Stimulated activated CD4-positive, alpha-beta T cell treated with anti-CD3 and anti-CD28 coated beads, TNF-alpha, amount 100 ng/mL, for 24 hours (primary cell): ENCODE data around the gene IGBP1.
"Not testable (repeated sequence)": the region's sequence is repeated elsewhere in the genome, so short reads cannot be mapped to it uniquely, and the experiment has no call there.

ENCODE experiments used
- DNase-seq, 3 experiments: peaks; one replicate each; pipeline ENCODE4 v3.0.0-alpha.2; 2020; ENCODE audit warnings: low read depth in 3 of 3

Gene IGBP1

DNA sequence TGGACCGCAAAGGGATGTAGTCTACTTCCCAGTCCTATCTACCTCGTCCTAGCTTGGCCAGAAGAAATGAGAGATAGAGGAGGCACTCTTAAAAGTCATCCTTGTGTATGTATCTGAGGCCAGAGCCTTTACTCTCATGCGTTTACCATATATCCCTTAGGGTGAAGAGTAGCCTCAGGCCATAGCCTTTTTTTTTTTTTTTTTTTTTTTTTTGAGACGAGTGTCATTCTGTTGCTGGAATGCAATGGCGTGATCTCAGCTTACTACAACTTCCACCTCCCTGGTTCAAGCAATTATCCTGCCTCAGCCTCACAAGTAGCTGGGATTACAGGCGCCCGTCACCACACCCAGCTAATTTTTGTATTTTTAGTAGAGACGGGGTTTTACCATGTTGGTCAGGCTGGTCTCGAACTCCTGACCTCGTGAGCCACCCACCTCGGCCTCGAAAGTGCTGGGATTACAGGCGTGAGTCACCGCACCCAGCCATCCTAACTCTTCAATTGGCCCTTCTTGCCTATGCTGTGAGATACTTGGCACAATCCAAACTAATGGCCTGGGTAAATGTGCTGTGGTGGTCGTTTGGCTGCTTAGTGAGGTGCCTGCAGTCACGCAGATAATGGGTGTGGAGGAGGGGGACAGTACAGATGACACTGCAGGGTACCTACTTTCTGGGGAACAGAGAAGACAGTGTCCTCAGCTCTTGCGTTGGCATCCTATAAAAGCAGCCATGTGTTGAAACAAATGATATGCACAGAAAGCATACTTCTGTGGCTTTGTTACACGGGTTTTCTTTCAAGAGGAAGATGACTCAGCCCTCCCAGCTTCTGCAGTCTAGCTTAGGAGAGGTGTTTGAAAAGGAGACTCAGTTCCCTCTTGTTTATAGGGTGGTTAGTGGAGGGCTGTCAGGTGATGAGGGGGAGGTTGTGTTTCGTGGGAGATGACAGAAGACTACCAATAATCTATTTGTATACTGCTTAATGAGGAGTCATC is 33.6 kb downstream of the IGBP1 start:
- no peak for DNase-seq

DNA sequence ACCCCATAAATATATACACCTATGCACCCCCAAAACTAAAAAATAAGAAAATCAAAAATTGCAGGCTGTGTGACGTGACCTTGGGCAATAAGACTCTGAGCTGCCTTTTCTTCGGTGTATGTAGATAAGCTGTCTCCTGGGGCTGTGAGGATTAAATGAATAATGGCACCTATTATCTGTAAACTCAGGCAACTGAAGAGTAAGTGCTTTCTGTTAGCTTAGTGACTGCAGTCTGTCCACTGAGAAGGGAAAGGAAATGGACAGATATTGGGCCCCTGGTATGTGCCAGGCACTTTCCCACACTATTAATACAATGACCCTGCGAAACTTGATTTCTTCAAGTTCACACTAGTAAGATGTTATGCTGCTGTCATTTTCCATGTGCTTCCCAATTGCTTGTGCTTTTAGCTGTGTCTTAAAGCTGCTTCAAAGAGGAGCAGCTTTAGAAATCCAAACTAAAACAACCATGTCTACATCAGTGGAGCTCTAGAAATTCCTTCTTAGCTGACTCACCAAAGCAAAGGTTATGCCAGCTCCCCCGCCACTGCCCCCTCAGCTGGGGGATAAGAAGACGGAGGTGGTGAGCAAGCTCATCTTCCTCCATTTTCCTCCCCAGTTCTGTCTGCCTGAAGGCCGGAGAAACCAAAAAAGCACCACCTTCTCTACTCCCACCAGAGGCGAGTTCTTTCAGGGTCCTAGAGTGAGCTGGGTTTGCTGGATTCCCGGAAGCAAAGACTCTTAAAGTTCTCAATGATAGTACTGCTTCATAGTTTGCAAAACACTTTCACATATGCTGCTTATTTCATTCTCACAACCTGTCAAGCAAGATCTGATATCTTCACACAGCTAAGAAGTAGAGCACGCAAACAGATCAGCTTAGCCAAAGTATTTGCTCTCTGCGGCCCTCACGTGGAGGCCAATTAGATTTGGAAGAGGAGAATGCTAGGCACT is 35.3 kb downstream of the IGBP1 start:
- DNase-seq, result no peak

DNA sequence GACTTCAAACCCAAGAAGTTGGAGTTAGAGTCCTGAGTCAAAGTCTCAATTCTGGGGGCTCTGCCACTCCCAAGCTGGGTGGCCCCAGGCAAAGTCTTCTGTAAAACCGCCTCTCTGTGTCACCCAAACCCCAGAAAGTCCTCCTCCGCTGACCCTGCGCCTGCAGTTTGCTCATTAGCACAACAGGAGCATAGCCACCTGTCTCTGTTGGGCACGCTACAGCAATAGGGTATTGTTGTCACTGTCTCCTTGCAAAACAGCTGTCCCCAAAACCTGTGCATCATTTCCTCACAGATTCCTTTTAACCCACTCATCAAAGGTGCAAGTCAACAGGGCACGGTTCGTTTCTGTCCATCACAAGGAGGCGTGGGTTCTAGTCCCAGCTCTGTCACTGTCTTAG is 36.0 kb downstream of the IGBP1 start:
- no peak for DNase-seq

DNA sequence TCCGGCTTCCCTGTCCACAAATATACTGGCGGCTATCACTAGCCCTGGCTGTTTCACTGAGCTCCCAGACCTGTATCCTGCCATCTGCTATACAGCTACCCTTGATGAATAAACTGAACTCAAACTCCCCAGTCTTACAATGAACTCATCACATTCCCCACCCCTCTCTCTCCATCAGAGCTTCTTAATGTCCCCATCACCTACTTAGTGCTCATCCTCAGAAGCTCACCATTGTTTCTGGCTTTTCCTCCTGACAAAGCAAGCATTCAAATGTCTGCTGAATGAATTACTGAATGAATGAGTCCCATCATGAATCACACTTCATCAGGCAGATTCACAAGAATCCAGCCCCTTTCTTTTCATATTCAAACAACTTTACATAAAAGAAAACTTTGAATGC is 38.4 kb downstream of the IGBP1 start:
- DNase-seq, result no peak

DNA sequence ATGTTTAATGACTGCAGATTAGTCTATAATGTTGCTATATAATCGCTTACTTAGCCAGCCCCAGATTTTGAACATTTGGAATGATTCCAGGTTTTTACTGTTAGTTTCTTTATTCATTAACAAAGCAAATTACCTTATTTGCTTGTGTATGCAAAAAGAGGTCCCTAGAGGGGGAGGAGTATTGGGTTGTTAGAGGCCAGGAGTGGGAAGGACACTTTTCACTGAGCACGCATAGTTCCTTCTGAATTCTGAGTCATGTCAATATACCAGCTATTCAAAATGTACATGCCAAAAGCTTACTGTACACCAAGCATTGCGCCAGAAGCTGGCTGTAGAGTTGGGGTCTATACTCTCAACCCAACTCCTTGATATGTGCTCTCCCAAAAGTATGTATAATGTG is 39.0 kb downstream of the IGBP1 start:
- DNase-seq, result no peak

DNA sequence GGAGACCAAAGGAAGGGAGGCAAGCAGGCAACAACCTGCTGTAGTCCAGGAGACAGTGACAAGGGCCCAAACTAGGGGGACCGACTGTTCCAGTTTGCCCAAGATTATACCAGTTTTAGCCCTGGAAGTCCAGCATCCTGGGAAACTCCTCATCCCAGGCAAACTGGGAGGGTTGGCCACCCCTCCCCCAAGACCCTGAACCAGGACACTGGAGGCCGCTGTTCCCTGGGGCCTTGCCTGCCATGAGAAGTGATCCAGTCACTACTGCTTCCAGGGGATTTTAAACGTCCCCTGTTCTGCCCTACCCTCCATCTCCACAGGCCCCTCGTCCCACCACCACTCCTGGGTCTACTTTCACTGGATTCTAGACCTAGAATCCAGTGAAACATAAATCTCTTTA is 39.7 kb downstream of the IGBP1 start:
- no peak for DNase-seq

DNA sequence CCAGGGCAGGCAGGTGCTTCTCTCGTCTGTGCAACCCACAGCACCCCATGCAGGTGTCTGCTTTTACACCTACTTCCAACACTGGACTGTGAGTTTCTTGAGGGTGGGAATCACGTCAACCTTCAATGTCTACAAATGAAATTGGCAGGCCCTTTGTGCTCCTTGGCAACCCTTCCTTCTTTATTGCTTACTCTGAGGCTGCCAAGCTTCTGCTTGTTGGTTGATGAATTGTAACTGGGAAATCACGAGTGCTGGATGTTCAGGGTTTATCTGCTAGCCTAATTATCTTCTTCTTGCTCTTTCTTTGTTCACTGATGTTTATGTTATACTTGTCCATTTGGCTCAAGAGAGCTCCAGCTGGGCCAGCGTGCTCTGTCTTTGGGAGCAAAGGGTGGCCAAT is 41.5 kb downstream of the IGBP1 start:
- DNase-seq, result no peak

DNA sequence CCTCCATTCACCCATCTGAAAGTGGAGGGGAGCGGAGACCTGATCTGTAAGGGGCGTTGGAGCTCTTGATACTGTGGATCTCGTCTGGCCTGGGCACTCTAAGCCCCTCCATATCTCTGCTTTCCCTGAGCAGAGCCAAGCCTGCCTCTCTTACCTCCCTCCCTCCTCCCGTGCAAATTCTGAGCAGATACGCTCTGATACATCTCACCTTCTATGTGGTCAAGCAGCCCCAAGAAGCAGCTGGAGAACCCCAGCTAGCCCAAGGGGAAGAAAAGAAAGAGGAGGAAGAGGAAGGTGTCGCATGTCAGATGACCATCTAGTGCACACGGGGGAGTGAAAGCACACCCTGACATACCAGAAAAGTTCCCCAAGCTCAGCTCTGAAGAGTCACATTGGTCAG is 42.1 kb downstream of the IGBP1 start:
- no peak for DNase-seq

DNA sequence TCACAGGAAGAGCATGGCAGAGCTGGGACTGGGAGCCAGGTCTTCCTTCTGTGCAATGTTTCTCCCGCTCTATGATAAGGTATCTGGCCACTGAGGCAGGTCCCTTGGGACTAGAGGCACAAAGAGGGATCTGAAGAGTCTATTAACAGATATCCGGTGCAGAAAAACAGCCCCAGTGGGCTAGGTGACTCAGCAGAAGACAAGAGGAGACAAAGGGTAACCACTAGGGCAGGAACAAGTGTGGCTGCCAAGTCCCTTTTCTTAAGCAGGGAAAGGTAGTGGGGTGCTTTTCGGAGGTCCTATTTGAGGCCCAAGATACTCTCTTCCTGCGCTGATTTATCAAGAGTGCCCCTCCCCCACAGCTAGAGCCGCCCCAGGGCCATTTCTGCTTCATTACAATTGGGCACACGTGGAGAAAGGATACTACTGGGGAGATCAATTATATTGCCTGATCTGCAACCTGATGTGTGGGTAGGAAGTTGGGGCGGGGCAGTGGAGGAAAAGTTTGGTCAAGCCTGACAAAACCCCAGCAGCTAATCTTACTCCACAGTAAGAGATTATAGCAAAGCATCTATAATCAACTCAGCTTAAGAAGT is 43.8 kb downstream of the IGBP1 start, which contains the start of gene DGAT2L6:
TSS of gene DGAT2L6 (plus strand) at position 546 of the 596 bp plus-strand sequence. CDS start 100 bp downstream, outside the sequence.
- DNase-seq, result no peak

DNA sequence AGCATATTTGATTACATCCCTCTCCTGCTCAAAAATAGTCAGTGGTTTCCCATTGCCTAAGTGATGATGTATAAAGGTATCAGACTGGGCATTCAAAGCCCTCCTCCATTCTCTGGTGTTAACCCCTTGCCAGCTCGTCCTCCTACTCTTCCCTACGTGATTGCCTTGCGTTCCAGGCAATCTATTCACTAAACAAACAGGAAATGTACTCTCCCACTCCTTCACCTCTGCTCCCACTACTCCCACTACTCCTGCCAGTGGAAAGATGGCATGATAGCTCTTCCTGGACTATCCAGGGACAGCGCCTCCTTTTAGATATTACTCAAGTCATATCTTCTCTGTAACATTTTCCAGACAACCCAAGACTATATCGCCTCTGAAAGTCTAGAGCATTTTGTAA is 49.8 kb downstream of the IGBP1 start:
- DNase-seq, result no peak

DNA sequence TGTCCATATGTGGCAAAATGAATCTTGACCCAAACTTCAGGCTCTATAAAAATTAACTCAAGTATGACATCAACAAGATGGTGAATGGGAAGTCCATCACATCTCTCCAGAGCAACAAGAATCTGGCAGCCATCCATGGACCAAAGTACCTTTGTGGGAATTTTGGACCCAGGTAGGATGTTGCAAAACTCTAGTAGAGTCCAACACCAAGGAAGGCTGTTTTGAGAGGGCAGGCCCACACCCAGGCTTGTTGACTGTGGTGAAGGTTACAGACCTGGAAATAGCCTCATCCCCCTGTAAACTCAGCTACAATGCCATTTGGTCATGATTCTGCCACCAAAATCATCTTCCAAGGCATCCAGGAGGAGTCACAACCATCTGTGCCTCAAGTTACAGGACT is 57.0 kb downstream of the IGBP1 start:
- no peak for DNase-seq

DNA sequence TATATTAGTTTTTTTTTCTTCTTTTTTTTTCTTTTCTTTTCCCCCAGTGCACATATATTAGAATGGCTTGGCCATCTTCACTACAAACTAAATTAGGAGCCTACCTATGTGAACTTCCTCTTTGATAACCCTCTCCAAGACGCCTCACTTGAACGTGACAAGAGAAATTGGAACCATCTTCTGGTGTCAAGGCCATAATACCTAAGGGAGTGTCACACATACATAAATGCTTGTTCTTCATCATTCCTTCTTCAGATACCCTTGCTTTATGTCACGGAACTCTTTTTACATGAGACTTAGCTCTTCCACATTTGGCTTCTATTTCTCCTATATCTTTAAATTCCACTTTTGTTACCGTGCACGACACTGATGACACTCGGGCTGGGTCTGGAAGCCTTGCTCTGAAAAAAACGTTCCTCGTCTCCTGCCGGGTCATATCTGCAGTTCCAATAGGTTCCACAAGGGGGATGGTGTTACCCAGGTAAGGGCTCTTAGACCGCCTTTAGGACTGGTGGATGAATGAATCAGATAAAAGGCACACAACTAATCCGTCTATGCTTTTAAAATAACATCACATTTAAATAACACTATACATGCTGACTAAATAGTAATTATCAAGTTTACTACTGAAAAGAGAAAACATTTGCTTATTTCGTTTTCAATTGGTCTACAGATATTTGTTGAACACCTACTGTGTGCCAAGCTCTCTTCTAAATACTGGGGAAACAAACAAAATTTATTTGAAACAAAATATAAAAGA is 63.9 kb downstream of the IGBP1 start:
- peak; percentile 31 to 47 (median 47) for DNase-seq

DNA sequence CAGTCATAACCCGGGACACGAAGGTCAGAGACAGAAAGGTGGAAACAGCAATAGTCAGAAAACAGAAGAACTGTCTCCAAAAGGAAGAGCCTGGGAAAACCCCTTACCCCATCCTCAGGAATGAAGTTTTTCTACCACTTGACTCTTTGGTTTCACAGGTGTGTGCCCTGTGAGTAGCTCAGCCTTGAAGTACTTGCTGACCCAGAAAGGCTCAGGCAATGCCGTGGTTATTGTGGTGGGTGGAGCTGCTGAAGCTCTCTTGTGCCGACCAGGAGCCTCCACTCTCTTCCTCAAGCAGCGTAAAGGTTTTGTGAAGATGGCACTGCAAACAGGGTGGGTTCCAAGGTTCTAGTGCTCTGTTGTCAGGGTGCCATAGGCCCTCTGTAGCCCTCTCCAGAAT is 68.5 kb downstream of the IGBP1 start:
- DNase-seq, result no peak

DNA sequence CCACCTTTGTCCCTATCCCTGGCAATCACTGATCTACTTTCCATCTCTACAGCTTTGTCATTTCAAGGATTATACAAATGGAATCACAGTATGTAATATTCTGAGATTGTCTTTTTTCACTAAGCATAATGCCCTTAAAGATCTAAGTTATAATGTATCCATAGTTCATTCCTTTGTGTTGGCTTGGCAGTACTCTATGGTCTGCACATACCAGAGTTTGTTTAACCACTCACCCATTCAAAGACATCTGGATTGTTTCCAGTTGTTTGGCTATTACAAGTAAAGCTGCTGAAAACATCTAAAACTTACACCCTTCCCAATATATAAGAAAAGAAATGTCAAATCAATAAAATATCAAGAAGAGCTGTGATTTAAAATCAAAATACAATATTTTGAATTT is 75.2 kb downstream of the IGBP1 start:
- DNase-seq, result no peak

DNA sequence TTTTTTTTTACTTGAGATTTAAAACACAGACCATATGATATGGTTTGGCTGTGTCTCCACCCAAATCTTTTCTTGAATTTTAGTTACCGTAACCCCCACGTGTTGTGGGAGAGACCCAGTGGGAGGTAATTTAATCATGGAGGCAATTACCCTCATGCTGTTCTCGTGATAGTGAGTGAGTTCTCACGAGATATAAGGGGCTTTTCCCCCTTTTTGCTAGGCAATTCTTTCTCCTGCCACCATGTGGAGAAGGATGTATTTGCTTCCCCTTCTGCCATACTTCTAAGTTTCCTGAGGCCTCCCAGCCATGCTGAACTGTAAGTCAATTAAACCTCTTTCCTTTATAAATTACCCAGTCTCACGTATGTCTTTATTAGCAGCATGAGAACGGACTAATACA is 76.3 kb downstream of the IGBP1 start:
- DNase-seq, result not testable (repeated sequence)
